H1 (cell line): ENCODE data around the gene WNT5A. TPM values are rescaled to one million over a fixed set of nuclear protein-coding genes. Genes with fewer than 3 reads are reported as not detected.

Experiments used
- CBX5 ChIP-seq: fragments of 300-800, 300-1000 bp; sonication (generic); IDR thresholded peaks from 2 replicates; pipeline ENCODE4 v1.7.1; 2016; ENCODE audit warnings: antibody characterized with exemption, low read length, low read depth
- CBX8 ChIP-seq: fragments of 300-800, 300-1000 bp; sonication (generic); IDR thresholded peaks from 2 replicates; pipeline ENCODE4 v1.7.1; 2016; ENCODE audit warnings: low read depth, low read length, borderline replicate concordance
- CEBPB ChIP-seq: IDR thresholded peaks from 2 replicates; pipeline ENCODE4 v1.6.1; 2012; ENCODE audit warnings: low read depth, low read length
- EZH2 ChIP-seq: fragments of 200-600 bp; sonication (generic); IDR thresholded peaks from 2 replicates; pipeline ENCODE4 v1.7.1; 2012; ENCODE audit warnings: low read depth, mild to moderate bottlenecking, moderate library complexity, low read length, inconsistent platforms; ENCODE audit not compliant: severe bottlenecking
- JUN ChIP-seq: IDR thresholded peaks from 2 replicates; pipeline ENCODE4 v1.6.1; 2011; ENCODE audit warnings: low read depth, mild to moderate bottlenecking, improper control_type of control experiment, low read length
- KDM4A ChIP-seq: IDR thresholded peaks from one replicate; pipeline ENCODE4 v1.7.1; 2012; ENCODE audit warnings: low read depth, mild to moderate bottlenecking, moderate library complexity, low read length, inconsistent platforms; ENCODE audit not compliant: severe bottlenecking
- MAFK ChIP-seq: IDR thresholded peaks from 2 replicates; pipeline ENCODE4 v1.6.1; 2012; ENCODE audit warnings: low read depth, mild to moderate bottlenecking, improper control_type of control experiment, low read length
- PHF8 ChIP-seq: fragments of 200-600 bp; sonication (generic); conservative IDR thresholded peaks from 2 replicates; pipeline ENCODE4 v1.7.1; 2012; ENCODE audit warnings: low read depth, mild to moderate bottlenecking, inconsistent platforms, low read length, moderate library complexity
- POLR2AphosphoS5 ChIP-seq: IDR thresholded peaks from 2 replicates; pipeline ENCODE4 v1.6.1; 2011; ENCODE audit warnings: low read depth, low read length
- RFX5 ChIP-seq: IDR thresholded peaks from 2 replicates; pipeline ENCODE4 v1.6.1; 2011; ENCODE audit warnings: low read depth, low read length, improper control_type of control experiment, borderline replicate concordance
- TAF1 ChIP-seq: IDR thresholded peaks from 2 replicates; pipeline ENCODE4 v1.6.1; 2011; ENCODE audit warnings: mild to moderate bottlenecking, low read depth, low read length
- ZNF274 ChIP-seq: IDR thresholded peaks from 2 replicates; pipeline ENCODE4 v1.7.0; 2012; ENCODE audit warnings: low read length, borderline replicate concordance; ENCODE audit errors: extremely low read depth
- polyA plus RNA-seq, 7 experiments: library from polyadenylated mRNA; depleted of rRNA in 3 of 7; stranded (reverse) in 5 of 7; unstranded in 2 of 7; fragments of >200 nt in 5 of 7; fragments of 200-250 nt in 2 of 7; gene quantifications; 1 replicate in 5 of 7; 2 replicates in 1 of 7; 4 replicates in 1 of 7; pipeline versions ENCODE4 v1.2.1 to v1.2.3, GENCODE V29; 2011 to 2013; ENCODE audit warnings: missing spikeins in 2 of 7, mixed read lengths in 2 of 7
- total RNA-seq: library from RNA; stranded (reverse); fragmentation: NEBNext Ultra II Directional; extraction: Animal tissue kit (Norgen Biotek cat#: 25700); gene quantifications from 2 replicates; pipeline ENCODE4 v1.2.1, GENCODE V29; 2021

The WNT5A gene
- total and polyA plus RNA-seq, 2 of the 8 experiments (the other 6 are each of a cell fraction or from before 2014, with no cell fraction given) = 3.9 to 5.6 TPM

DNA sequence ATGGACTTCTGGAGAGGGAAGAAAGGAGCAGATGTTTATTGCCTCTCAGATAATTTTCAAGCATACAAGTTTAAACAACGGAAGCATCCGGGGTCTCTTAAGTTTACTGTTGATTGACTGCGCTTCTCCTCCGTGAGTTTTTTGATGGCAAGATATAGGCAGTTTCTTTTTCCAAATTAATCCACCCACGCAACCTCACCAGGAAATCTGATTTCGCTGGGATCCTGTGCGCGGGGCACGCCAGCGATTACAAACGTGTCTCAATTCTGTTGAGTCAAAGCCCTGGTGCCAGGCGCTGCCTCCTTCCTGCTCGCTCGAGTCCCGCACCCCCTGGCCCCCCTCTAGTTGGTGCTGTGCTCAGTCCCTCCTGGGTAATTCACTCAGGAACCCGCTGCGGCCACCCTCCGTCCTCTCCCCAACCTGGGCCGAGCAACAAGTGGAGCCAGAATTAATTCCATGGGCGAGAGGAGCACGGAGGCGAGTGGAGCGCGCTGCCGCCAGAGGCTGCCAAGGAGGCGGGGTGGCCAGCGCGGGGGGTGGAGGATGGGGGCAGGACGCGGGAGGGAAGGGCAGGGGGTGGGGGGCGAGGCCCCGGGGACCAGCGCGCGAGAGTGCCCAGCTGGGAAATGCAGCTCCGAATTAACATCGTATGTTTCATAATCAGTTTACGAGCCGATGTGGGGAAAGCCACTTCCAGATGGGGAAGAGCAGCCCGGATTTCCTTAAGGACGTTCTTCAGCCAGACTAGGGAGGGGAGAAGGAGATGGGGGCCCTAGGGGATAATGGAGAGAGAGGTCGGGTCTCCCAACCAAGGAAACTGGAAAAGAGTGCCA is 6.0 kb downstream of the WNT5A start (continued):
- no peak for TF ChIP-seq JUN
- TF ChIP-seq EZH2 = peak; percentile 32
- no peak for TF ChIP-seq ZNF274
- TF ChIP-seq CBX5 = no peak
- TF ChIP-seq MAFK = no peak
- no peak for TF ChIP-seq PHF8
- no peak for TF ChIP-seq CBX8
- no peak for TF ChIP-seq TAF1
- no peak for TF ChIP-seq CEBPB
- no peak for TF ChIP-seq RFX5
- peak; percentile 48 for TF ChIP-seq KDM4A
- no peak for TF ChIP-seq POLR2AphosphoS5
